Measurements from ENCODE around the gene TSPAN9.

Gene TSPAN9

GRCh38 chr12:3296409-3296701 is 219.2 kb downstream of the TSPAN9 start:
- DNase-seq (ENCODE audit: low spot score) = no peak

- no peak for DNase-seq (ENCODE audit: low spot score)
Observed at GRCh38 chr12:3298603-3299002, 221.4 kb downstream of the TSPAN9 start.

GRCh38 chr12:3299929-3300832 is 223.0 kb downstream of the TSPAN9 start:
- DNase-seq (ENCODE audit: low spot score) = peak; percentile 89

- no peak for DNase-seq (ENCODE audit: low spot score)
Observed at GRCh38 chr12:3300833-3301401, 223.7 kb downstream of the TSPAN9 start.

- DNase-seq (ENCODE audit: low spot score) = no peak
Observed at GRCh38 chr12:3302401-3303041, 225.3 kb downstream of the TSPAN9 start.

- DNase-seq (ENCODE audit: low spot score) = no peak
Observed at GRCh38 chr12:3303410-3304136, 226.4 kb downstream of the TSPAN9 start.

- peak; percentile 5 for DNase-seq (ENCODE audit: low spot score)
Observed at GRCh38 chr12:3304436-3305165, 227.4 kb downstream of the TSPAN9 start.

GRCh38 chr12:3305464-3305863 is 228.3 kb downstream of the TSPAN9 start:
- DNase-seq (ENCODE audit: low spot score) = no peak

GRCh38 chr12:3305904-3306619 is 228.9 kb downstream of the TSPAN9 start:
- DNase-seq (ENCODE audit: low spot score) = no peak

GRCh38 chr12:3307389-3307788 is 230.2 kb downstream of the TSPAN9 start:
- no peak for DNase-seq (ENCODE audit: low spot score)

GRCh38 chr12:3308063-3308462 is 230.9 kb downstream of the TSPAN9 start:
- DNase-seq (ENCODE audit: low spot score) = no peak

- DNase-seq (ENCODE audit: low spot score) = no peak
Observed at GRCh38 chr12:3308609-3309008, 231.4 kb downstream of the TSPAN9 start.

GRCh38 chr12:3309805-3310204 is 232.6 kb downstream of the TSPAN9 start:
- DNase-seq (ENCODE audit: low spot score) = no peak

GRCh38 chr12:3310271-3311026 is 233.3 kb downstream of the TSPAN9 start:
- no peak for DNase-seq (ENCODE audit: low spot score)

- peak; percentile 10 for DNase-seq (ENCODE audit: low spot score)
Observed at GRCh38 chr12:3311027-3311402, 233.8 kb downstream of the TSPAN9 start.

- no peak for DNase-seq (ENCODE audit: low spot score)
Observed at GRCh38 chr12:3311491-3312103, 234.4 kb downstream of the TSPAN9 start.

- peak; percentile 27 for DNase-seq (ENCODE audit: low spot score)
Observed at GRCh38 chr12:3313066-3313465, 235.9 kb downstream of the TSPAN9 start.

- peak; percentile 21 for DNase-seq (ENCODE audit: low spot score)
Observed at GRCh38 chr12:3313675-3314663, 236.8 kb downstream of the TSPAN9 start.

- DNase-seq (ENCODE audit: low spot score) = no peak
Observed at GRCh38 chr12:3315201-3315661, 238.1 kb downstream of the TSPAN9 start.
